ENCODE data around the gene SERPINE2. TPM values are rescaled to one million over a fixed set of nuclear protein-coding genes. Genes with fewer than 3 reads are reported as not detected.
A peak's percentile ranks its signal among the peaks of the same experiment; 100 is the strongest.

SERPINE2 gene
- polyA plus RNA-seq, 3 donors from 2014 or later: 17.9 to 20.3 (median 18.7) TPM

DNA sequence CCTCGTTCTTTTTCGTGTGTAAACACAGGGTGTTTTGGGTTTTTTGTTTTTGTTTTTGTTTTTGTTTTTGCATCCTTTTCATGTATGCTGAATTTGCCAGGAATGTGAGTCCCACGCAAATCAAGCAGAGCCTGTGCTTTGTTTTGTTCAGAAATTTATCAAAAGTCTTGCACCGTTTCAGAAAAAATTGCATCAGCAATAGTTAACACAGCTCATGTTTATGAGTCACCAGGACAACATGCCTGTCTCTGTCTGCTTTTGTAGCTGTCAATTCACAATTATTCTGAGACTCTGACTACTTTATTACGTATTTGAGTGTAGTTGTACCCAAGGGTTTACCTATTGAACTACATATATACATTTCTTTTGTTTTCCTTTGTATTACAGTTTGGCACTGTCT lies 43.5 kb downstream of the SERPINE2 start:
- H3K27me3 Mint-ChIP-seq (ENCODE audit: low read depth in 3 of 3): peaks cover 0 to 2% (median under 1%) of the 10 kb centered on the region in 3 donors
- H3K9me3 Mint-ChIP-seq: no peaks in the 10 kb centered on the region
- H3K36me3 Mint-ChIP-seq: no peaks in the 10 kb centered on the region
- H3K4me3 Mint-ChIP-seq: no peak overlapping the region
- no peak overlapping the region for H3K27ac Mint-ChIP-seq
- no peak for DNase-seq
- H3K4me1 Mint-ChIP-seq: no peaks in the 10 kb centered on the region

GRCh38 chr2:223994562-223995162 lies 44.4 kb downstream of the SERPINE2 start:
- Mint-ChIP-seq H3K27ac (no peak overlapping the region), H3K4me3 (no peak overlapping the region), H3K27me3 (ENCODE audit: low read depth in 3 of 3) (peaks cover 0 to 2% (median 0%) of the 10 kb centered on the region in 3 donors), H3K9me3 (no peaks in the 10 kb centered on the region), H3K36me3 (peaks cover 0 to 4% (median 0%) of the 10 kb centered on the region in 3 donors), H3K4me1 (no peaks in the 10 kb centered on the region)
- DNase-seq: no peak

- H3K4me3 Mint-ChIP-seq: no peak overlapping the region
- peak overlapping the region in 1 of 6 donors; percentile 54 for H3K27ac Mint-ChIP-seq
- peak; percentile 53 to 57 (median 54) for DNase-seq
Observed at GRCh38 chr2:223993634-223994232, 45.4 kb downstream of the SERPINE2 start.

GRCh38 chr2:223991611-223992010 lies 47.5 kb downstream of the SERPINE2 start:
- H3K4me1 Mint-ChIP-seq: no peaks in the 10 kb centered on the region
- no peak for DNase-seq
- H3K27me3 Mint-ChIP-seq (ENCODE audit: low read depth in 3 of 3): peaks cover 1 to 3% (median 3%) of the 10 kb centered on the region in 3 donors
- H3K27ac Mint-ChIP-seq: no peak overlapping the region
- H3K9me3 Mint-ChIP-seq: no peaks in the 10 kb centered on the region
- H3K36me3 Mint-ChIP-seq: peaks cover 0 to 6% (median 0%) of the 10 kb centered on the region in 3 donors
- no peak overlapping the region for H3K4me3 Mint-ChIP-seq

More at GRCh38 chr2:223993634-223994232, 45.4 kb downstream of the SERPINE2 start:
- H3K9me3 Mint-ChIP-seq: no peaks in the 10 kb centered on the region
- H3K27me3 Mint-ChIP-seq (ENCODE audit: low read depth in 3 of 3): peaks cover 1 to 3% (median 2%) of the 10 kb centered on the region in 3 donors
- H3K4me1 Mint-ChIP-seq: no peaks in the 10 kb centered on the region
- H3K36me3 Mint-ChIP-seq: peaks cover 0 to 6% (median 0%) of the 10 kb centered on the region in 3 donors

- H3K27me3 Mint-ChIP-seq (ENCODE audit: low read depth in 3 of 3): peaks cover 1 to 3% (median 1%) of the 10 kb centered on the region in 3 donors
- H3K9me3 Mint-ChIP-seq: no peaks in the 10 kb centered on the region
- peaks cover 0 to 6% (median 0%) of the 10 kb centered on the region in 3 donors for H3K36me3 Mint-ChIP-seq
- H3K27ac Mint-ChIP-seq: no peak overlapping the region
- H3K4me3 Mint-ChIP-seq: no peak overlapping the region
- no peak for DNase-seq
- H3K4me1 Mint-ChIP-seq: no peaks in the 10 kb centered on the region
Observed at GRCh38 chr2:223989856-223990232, 49.2 kb downstream of the SERPINE2 start.

- H3K4me3 Mint-ChIP-seq: no peak overlapping the region
- DNase-seq: no peak
- H3K36me3 Mint-ChIP-seq: peaks cover 0 to 11% (median 0%) of the 10 kb centered on the region in 3 donors
- peaks cover 1 to 3% (median 1%) of the 10 kb centered on the region in 3 donors for H3K27me3 Mint-ChIP-seq (ENCODE audit: low read depth in 3 of 3)
- no peak overlapping the region for H3K27ac Mint-ChIP-seq
- H3K4me1 Mint-ChIP-seq: no peaks in the 10 kb centered on the region
- no peaks in the 10 kb centered on the region for H3K9me3 Mint-ChIP-seq
Observed at GRCh38 chr2:223989206-223989855, 49.8 kb downstream of the SERPINE2 start.

DNA sequence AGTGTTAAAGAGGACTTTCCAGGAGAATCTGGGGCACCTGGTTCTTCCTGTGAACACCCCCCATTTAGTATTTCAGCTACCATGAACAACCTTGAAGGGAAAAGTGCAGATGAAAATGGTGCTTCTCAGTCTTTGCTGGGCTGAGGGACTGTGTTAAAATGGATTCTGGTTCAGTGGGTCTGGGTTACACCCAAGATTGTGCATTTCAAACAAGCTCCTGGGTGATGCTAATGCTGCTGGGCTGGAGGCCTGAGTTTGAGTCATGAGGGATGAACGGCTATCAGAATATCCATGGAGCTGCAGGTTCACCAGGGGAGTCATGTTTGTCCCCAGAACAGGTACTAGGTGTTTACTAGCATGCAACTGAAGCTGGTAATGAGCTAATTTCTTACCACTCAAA lies 57.8 kb downstream of the SERPINE2 start:
- Mint-ChIP-seq H3K27me3 (ENCODE audit: low read depth in 3 of 3) (peaks cover 3 to 4% (median 4%) of the 10 kb centered on the region in 3 donors), H3K9me3 (no peaks in the 10 kb centered on the region), H3K4me3 (no peak overlapping the region), H3K4me1 (no peaks in the 10 kb centered on the region), H3K36me3 (peaks cover 0 to 12% (median 5%) of the 10 kb centered on the region in 3 donors), H3K27ac (no peak overlapping the region)
- no peak for DNase-seq

DNA sequence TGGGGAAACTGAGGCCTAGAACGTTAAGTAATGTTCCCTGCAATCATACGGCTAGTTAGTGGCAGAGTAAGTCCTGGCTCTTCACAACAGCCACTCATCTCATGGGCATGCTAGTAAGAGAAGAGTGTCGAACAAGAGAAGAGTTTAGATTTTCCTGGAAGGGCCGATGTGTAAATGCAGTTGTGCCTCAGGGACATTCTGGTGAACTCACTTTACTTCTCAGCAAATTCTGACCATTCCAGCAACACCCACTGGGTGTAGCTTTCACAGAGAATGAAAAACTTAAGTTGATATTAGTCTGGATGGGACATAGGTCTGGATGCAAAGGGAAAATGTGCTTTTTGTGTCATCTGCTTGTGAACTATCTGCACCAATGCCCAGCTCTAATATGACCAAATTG lies 58.3 kb downstream of the SERPINE2 start:
- no peak overlapping the region for H3K27ac Mint-ChIP-seq
- H3K36me3 Mint-ChIP-seq: peaks cover 0 to 12% (median 5%) of the 10 kb centered on the region in 3 donors
- no peak overlapping the region for H3K4me3 Mint-ChIP-seq
- no peaks in the 10 kb centered on the region for H3K4me1 Mint-ChIP-seq
- H3K9me3 Mint-ChIP-seq: no peaks in the 10 kb centered on the region
- no peak for DNase-seq
- peaks cover 3 to 4% (median 4%) of the 10 kb centered on the region in 3 donors for H3K27me3 Mint-ChIP-seq (ENCODE audit: low read depth in 3 of 3)

GRCh38 chr2:223980397-223980735 lies 58.7 kb downstream of the SERPINE2 start:
- H3K27ac Mint-ChIP-seq: no peak overlapping the region
- no peak for DNase-seq
- peaks cover 3 to 4% (median 4%) of the 10 kb centered on the region in 3 donors for H3K27me3 Mint-ChIP-seq (ENCODE audit: low read depth in 3 of 3)
- H3K36me3 Mint-ChIP-seq: peaks cover 0 to 12% (median 5%) of the 10 kb centered on the region in 3 donors
- no peaks in the 10 kb centered on the region for H3K4me1 Mint-ChIP-seq
- H3K4me3 Mint-ChIP-seq: no peak overlapping the region
- H3K9me3 Mint-ChIP-seq: no peaks in the 10 kb centered on the region

DNA sequence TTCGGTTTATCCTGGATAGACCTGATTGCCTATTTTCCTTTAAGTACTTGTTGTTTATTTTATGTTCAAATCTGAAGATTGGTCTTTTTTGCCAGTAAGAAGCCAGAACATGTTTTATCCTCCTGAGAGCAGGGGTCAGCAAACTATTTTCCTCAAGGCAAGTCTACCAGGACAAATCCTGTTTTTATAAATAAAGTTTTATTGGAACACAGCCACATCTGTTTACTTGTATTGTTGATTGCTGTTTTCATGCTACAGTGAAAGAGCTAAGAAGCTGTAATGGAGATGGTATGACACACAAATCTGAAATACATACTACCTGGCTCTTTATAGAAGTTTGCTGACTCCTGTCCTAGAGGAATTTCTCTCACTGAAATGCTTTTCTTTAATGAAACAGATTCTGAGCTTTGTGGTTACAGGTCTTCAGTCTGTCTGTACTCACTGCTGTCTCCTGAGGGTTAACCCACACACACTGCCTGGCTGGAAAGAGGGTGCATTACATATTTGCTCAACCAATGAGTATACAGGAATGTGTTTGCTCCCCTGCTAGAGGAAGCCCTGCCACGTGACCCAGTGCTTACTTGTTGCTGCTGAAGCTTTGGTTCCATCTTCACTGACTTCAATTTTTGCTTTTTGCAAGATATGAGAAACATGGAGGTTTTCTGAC lies 59.2 kb downstream of the SERPINE2 start:
- H3K4me1 Mint-ChIP-seq: no peaks in the 10 kb centered on the region
- no peaks in the 10 kb centered on the region for H3K9me3 Mint-ChIP-seq
- no peak overlapping the region for H3K27ac Mint-ChIP-seq
- DNase-seq: no peak
- H3K4me3 Mint-ChIP-seq: no peak overlapping the region
- peaks cover 0 to 12% (median 5%) of the 10 kb centered on the region in 3 donors for H3K36me3 Mint-ChIP-seq
- peaks cover 3 to 4% (median 4%) of the 10 kb centered on the region in 3 donors for H3K27me3 Mint-ChIP-seq (ENCODE audit: low read depth in 3 of 3)

- H3K4me1 Mint-ChIP-seq: no peaks in the 10 kb centered on the region
- H3K27ac Mint-ChIP-seq: no peak overlapping the region
- no peaks in the 10 kb centered on the region for H3K9me3 Mint-ChIP-seq
- no peak for DNase-seq
- no peak overlapping the region for H3K4me3 Mint-ChIP-seq
- H3K36me3 Mint-ChIP-seq: peaks cover 0 to 8% (median 3%) of the 10 kb centered on the region in 3 donors
- peaks cover 2 to 4% (median 3%) of the 10 kb centered on the region in 3 donors for H3K27me3 Mint-ChIP-seq (ENCODE audit: low read depth in 3 of 3)
Observed at GRCh38 chr2:223978451-223978850, 60.6 kb downstream of the SERPINE2 start.

DNA sequence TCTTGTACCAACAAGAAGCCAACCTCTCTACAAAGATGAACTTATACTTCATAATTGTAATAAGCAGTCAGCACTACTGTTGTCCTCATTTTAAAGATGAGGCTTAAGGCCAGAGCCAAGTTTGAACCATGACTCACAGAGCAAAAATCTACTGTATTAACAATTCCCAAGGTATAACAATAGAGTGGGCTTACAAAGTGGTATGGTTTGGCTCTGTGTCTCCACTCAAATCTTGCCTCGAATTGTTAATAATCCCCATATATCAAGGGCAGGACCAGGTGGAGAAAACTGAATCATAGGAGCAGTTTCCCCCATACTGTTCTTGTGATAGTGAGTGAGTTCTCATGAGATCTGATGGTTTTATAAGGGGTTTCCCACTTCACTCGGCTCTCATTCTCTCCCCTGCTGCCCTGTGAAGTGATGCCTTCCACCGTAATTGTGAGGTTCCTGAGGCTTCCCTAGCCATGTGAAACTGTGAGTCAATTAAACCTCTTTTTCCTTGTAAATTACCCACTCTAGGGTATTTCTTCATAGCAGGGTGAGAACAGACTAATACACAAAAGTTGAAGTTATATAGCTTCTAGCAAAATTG lies 62.4 kb downstream of the SERPINE2 start:
- H3K27ac Mint-ChIP-seq: no peak overlapping the region

DNA sequence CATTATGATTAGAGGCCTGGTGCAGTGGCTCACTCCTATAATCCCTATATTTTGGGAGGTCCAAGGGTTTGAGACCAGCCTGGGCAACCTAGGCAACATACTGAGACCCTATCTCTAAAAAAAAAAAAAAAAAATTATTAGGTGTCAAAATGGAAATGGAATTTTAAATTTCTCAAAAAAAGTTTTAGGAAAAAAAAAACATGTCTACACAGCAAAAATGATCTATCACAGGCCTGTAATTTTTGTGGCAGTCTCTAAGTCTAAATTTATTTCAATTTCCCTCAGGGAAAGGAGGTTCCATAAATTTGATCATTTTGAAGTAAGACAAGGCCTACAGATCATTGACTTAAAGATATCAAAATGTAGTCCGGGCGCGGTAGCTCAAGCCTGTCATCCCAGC lies 65.5 kb downstream of the SERPINE2 start:
- Mint-ChIP-seq H3K4me3 (no peak overlapping the region), H3K36me3 (peaks cover 8 to 22% (median 18%) of the 10 kb centered on the region in 3 donors), H3K27ac (no peak overlapping the region), H3K9me3 (no peaks in the 10 kb centered on the region), H3K27me3 (ENCODE audit: low read depth in 3 of 3) (peaks cover 0 to 1% (median 0%) of the 10 kb centered on the region in 3 donors), H3K4me1 (peaks cover 0 to 10% of the 10 kb centered on the region in 2 donors)
- DNase-seq: no peak

More for the DNA sequence above, 62.4 kb downstream of the SERPINE2 start:
- peaks cover 0 to 4% (median 0%) of the 10 kb centered on the region in 3 donors for H3K27me3 Mint-ChIP-seq (ENCODE audit: low read depth in 3 of 3)
- no peak overlapping the region for H3K4me3 Mint-ChIP-seq
- no peaks in the 10 kb centered on the region for H3K9me3 Mint-ChIP-seq
- peaks cover 0 to 13% (median 4%) of the 10 kb centered on the region in 3 donors for H3K36me3 Mint-ChIP-seq
- H3K4me1 Mint-ChIP-seq: no peaks in the 10 kb centered on the region
- no peak for DNase-seq
